Measurements from ENCODE around the gene ARPC5L.

GRCh38 chr9:124873664-124874063 is 11.7 kb downstream of the ARPC5L start:
- TF ChIP-seq CTCF (IDR thresholded peaks at IDR 0.05) (no peak), POLR2A (IDR thresholded peaks at IDR 0.05) (no peak), POLR2AphosphoS5 (IDR thresholded peaks at IDR 0.05) (no peak)

Measured in upper lobe of left lung (tissue), 4 donors.